Activated T-cell treated with anti-CD3 and anti-CD28 coated beads, Interleukin-2, amount 50 U/mL, for 1 hour (primary cell): ENCODE data around the gene HOXA2.

Experiments
- DNase-seq: peaks from one replicate; pipeline ENCODE4 v3.0.0-alpha.2; 2020

HOXA2 gene

GRCh38 chr7:27124902-27125689 lies 22.6 kb upstream of the HOXA2 start:
- DNase-seq, result no peak

- no peak for DNase-seq
These were observed 21.8 kb upstream of the HOXA2 start for GRCh38 chr7:27124096-27124901.

- no peak for DNase-seq
These were observed 21.1 kb upstream of the HOXA2 start for GRCh38 chr7:27123477-27124053.

- no peak for DNase-seq
These were observed 20.6 kb upstream of the HOXA2 start for GRCh38 chr7:27123007-27123476.

- no peak for DNase-seq
These were observed 19.8 kb upstream of the HOXA2 start for GRCh38 chr7:27122077-27122910.

- DNase-seq, result no peak
These were observed 19.2 kb upstream of the HOXA2 start for GRCh38 chr7:27121684-27122076.

GRCh38 chr7:27119412-27119911 lies 17.0 kb upstream of the HOXA2 start:
- DNase-seq, result no peak

GRCh38 chr7:27118580-27118979 lies 16.1 kb upstream of the HOXA2 start:
- DNase-seq, result no peak

- no peak for DNase-seq
These were observed 15.5 kb upstream of the HOXA2 start for GRCh38 chr7:27117887-27118491.

- no peak for DNase-seq
These were observed 14.7 kb upstream of the HOXA2 start for GRCh38 chr7:27116962-27117886.

GRCh38 chr7:27116031-27116961 lies 13.8 kb upstream of the HOXA2 start:
- no peak for DNase-seq

GRCh38 chr7:27115221-27116026 lies 12.9 kb upstream of the HOXA2 start:
- DNase-seq, result no peak

GRCh38 chr7:27114881-27115220 lies 12.4 kb upstream of the HOXA2 start:
- DNase-seq, result no peak

- no peak for DNase-seq
These were observed 11.7 kb upstream of the HOXA2 start for GRCh38 chr7:27113991-27114769.

GRCh38 chr7:27112955-27113949 lies 10.8 kb upstream of the HOXA2 start:
- no peak for DNase-seq

- DNase-seq, result no peak
These were observed 9.9 kb upstream of the HOXA2 start for GRCh38 chr7:27112361-27112760.

- DNase-seq, result no peak
These were observed 9.3 kb upstream of the HOXA2 start for GRCh38 chr7:27111751-27112277.
